Middle frontal gyrus (tissue), 1 donor: Measurements from ENCODE around the gene CHPF2.

Experiments used
- DNase-seq: peaks from one replicate; pipeline ENCODE4 v3.0.0-alpha.2; 2015; ENCODE audit warnings: low spot score; ENCODE audit errors: extremely low spot score

The CHPF2 gene

DNA sequence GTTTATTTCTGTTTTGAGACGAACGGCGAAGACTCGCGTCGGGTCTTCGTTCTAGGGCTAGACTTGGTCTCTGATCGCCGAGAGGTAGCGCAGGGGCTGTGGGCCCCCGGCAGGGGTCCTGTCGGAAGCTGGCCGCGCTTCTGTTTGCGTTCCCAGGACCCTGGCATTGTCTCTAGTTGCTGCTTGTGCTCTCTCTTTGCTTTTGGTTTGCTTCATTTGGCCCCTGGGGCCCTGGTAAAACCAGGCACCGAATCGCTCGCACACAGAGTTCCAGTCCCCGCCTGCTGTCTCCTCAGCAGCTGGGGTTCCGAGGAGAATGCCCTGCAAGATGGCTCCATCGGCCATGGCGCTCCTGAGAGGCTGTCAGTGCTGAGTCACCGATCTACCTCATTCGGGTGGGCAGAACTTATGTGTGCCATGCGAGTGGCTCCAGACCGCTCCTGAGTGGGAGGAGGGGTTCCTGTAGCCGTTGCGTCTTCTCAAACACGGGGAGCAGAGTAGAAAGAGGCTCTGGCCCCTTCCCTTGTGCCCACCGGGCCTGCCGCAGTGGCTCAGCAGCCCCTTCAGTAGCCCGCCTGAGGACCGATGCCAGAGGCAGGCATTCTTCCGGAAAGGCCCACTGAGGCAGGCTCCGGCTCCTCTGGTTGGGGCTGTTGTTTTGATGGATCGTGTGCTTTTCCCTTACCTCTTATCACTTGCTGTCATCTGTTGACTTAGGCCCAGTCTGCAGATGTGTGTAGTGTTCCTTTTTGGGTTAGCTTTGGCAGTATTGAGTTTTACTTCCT lies 826 bp downstream of the CHPF2 start:
- DNase-seq, result no peak

DNA sequence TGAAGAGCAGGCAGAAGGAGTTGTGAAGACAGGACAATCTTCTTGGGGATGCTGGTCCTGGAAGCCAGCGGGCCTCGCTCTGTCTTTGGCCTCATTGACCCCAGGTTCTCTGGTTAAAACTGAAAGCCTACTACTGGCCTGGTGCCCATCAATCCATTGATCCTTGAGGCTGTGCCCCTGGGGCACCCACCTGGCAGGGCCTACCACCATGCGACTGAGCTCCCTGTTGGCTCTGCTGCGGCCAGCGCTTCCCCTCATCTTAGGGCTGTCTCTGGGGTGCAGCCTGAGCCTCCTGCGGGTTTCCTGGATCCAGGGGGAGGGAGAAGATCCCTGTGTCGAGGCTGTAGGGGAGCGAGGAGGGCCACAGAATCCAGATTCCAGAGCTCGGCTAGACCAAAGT lies 1.5 kb downstream of the CHPF2 start:
- DNase-seq, result no peak

DNA sequence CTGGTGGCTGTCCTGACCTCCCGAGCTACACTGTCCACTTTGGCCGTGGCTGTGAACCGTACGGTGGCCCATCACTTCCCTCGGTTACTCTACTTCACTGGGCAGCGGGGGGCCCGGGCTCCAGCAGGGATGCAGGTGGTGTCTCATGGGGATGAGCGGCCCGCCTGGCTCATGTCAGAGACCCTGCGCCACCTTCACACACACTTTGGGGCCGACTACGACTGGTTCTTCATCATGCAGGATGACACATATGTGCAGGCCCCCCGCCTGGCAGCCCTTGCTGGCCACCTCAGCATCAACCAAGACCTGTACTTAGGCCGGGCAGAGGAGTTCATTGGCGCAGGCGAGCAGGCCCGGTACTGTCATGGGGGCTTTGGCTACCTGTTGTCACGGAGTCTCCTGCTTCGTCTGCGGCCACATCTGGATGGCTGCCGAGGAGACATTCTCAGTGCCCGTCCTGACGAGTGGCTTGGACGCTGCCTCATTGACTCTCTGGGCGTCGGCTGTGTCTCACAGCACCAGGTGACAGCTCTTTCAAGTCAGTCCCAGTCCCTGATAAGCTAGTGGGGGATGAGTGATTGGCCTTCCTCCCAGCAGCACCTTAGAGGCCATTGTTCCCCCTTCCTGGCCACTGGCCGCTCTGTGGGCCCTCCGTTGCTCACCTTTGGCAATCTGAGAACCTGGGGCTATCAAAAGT lies 3.0 kb downstream of the CHPF2 start:
- no peak for DNase-seq

DNA sequence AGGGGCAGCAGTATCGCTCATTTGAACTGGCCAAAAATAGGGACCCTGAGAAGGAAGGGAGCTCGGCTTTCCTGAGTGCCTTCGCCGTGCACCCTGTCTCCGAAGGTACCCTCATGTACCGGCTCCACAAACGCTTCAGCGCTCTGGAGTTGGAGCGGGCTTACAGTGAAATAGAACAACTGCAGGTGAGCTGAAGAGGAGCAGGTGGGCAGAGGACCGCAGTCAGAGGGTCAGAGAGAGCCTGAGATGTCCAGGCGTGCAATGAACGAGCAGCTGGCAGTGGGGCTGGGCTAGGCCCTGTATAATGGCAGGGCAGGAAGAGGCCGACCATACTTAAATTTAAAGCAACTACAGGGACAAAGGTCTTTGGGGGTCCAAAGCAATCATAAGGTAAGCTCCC lies 4.1 kb downstream of the CHPF2 start:
- no peak for DNase-seq

DNA sequence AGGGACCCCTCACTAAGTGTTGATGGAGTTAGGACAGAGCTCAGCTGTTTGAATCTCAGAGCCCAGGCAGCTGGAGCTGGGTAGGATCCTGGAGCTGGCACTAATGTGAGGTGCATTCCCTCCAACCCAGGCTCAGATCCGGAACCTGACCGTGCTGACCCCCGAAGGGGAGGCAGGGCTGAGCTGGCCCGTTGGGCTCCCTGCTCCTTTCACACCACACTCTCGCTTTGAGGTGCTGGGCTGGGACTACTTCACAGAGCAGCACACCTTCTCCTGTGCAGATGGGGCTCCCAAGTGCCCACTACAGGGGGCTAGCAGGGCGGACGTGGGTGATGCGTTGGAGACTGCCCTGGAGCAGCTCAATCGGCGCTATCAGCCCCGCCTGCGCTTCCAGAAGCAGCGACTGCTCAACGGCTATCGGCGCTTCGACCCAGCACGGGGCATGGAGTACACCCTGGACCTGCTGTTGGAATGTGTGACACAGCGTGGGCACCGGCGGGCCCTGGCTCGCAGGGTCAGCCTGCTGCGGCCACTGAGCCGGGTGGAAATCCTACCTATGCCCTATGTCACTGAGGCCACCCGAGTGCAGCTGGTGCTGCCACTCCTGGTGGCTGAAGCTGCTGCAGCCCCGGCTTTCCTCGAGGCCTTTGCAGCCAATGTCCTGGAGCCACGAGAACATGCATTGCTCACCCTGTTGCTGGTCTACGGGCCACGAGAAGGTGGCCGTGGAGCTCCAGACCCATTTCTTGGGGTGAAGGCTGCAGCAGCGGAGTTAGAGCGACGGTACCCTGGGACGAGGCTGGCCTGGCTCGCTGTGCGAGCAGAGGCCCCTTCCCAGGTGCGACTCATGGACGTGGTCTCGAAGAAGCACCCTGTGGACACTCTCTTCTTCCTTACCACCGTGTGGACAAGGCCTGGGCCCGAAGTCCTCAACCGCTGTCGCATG lies 5.2 kb downstream of the CHPF2 start:
- no peak for DNase-seq

DNA sequence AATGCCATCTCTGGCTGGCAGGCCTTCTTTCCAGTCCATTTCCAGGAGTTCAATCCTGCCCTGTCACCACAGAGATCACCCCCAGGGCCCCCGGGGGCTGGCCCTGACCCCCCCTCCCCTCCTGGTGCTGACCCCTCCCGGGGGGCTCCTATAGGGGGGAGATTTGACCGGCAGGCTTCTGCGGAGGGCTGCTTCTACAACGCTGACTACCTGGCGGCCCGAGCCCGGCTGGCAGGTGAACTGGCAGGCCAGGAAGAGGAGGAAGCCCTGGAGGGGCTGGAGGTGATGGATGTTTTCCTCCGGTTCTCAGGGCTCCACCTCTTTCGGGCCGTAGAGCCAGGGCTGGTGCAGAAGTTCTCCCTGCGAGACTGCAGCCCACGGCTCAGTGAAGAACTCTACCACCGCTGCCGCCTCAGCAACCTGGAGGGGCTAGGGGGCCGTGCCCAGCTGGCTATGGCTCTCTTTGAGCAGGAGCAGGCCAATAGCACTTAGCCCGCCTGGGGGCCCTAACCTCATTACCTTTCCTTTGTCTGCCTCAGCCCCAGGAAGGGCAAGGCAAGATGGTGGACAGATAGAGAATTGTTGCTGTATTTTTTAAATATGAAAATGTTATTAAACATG lies 6.0 kb downstream of the CHPF2 start:
- no peak for DNase-seq

DNA sequence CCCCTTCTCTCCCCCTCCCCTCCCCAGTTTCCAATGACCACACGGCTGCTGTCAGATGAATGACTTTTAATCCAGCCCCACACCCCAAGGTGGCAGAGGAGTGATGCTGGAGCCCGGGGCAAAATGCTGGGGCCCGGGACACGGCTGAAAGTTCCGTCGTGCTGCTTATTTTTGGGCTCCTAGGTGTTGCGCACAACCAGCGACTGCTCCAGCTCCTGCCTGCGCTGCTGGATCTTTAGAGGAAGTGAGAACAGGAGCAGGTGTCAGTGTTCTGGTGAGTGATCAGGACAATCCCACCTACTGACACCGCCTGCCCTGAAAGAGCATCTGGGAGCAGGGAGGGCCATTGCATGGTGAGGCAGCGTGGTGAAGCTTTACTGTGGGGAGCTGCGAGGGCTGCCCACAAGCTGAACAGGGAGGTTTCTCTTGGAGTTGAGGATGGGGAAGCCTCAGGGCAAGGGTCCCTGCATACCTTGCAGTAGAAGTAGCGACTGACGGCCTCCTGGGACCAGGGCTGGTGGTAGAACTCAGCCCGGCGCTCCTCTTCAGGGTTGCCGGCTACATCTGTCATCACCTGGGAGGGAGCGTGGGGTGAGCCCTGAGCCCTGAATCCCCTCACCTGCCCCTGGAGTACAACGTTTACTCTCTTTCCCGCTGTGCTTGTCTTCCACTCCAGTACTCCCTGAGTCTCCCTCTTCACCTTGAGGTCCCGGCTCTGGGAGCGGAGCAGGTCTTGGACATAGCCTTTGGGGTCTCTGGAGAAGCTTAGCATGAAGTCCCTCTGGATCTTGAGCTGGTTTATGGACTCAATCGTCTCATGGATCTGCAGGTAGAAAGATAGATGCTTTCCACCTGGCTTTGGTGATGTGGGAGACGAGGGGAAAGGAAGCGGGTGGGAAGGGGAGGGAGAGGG lies 6.9 kb downstream of the CHPF2 start:
- DNase-seq, result no peak

DNA sequence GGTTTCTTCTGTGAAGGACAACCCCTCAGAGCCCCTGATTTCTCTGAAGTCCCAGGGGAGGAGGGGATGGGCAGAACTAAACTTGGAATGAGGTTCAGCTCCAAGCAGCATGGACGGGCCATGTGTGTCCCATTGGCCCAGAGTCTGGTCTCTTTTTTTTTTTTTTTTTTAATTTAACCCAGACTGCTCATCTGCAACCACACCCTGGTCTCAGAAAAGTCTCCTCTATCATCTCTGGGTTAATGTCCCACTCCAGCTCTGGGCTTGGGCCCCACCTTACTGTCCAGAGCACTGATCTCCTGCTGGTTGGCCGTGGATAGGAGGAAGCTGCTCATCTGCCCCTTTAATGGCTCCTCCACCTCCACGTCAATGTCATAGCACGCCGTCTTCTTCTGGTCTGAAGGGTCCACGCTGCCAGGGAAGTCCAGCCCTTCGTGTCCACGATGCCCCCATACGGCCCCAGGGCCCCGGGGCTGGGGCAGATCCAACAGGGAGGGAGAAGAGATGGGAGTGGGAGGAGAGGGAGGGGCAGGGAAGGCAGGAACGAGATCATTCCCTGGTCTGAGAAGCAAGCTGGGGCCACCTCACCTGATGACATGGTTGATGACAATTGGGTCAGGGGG lies 7.7 kb downstream of the CHPF2 start:
- DNase-seq, result no peak

DNA sequence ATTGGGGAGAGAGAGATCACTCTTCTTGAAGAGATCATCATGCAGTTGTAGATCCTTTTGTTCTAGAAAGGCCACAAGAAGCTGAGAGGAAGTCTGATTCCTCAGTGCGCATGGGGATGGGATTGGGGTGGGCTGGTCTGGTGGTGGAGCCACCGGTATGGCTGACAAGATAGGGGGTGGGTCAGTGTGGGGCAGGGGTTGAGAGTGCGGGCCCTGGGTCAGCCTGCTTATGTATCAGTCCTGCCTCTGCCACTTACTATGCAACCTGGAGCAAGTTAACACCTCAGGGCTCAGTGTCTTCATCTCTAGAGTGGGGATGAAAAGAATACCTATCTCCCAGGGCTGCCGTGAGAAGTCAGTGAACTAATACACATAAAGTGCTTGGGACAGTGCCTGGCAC lies 8.3 kb downstream of the CHPF2 start:
- no peak for DNase-seq

DNA sequence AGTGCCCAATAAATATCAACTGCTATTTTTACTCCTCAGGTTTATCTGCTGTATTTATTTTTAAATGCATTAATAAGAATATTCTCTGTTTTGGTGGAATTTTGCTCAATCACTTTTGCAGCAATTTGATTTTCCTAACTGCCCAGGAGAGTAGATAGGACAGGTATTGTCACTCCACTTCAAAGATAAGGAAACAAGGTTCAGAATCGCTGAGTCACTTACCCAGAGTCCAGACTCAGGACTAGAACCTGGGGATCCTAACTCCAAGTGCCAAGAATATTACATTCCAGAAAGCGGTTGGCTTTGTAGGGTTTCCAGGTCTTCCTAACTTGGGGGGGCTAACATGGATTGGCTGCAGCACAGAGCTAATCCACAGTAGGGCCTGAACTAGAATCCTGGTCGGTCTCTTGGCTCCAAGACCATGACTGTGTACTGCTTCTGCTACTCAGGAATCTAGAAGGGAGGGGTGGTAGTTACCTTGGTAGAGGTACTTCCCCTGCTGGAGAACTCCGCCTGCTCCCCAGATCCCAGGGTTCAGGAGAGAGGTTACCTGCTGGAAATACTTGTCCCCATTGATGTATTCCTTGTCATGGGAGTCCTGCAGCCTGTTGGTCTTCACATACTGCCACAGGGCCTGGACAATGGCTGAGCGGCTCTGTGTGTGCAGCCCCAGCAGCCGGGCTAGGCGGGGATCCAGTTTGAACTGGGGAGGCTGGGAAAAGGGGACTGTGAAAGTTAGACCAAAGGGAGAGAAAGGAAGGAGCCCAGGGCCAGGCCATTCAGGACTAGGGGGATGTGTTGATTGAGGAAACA lies 8.9 kb downstream of the CHPF2 start:
- no peak for DNase-seq

DNA sequence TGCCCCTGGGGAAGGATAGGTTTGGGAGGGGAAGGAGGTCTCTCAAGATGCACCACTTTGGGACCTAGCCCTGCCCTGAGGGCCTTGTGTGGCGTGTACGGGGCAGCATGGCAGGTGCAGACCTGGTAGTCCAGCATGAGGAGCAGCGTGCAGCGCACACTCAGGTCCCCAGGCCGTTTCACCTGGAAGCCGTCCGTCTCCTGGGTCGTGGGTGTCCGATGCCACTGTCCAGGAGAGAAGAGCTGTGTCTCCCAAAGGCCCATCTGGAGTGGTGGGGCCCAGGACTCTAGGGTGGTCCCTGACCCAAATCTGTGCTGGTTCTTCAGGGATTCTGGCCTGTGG lies 9.4 kb downstream of the CHPF2 start:
- DNase-seq, result no peak

DNA sequence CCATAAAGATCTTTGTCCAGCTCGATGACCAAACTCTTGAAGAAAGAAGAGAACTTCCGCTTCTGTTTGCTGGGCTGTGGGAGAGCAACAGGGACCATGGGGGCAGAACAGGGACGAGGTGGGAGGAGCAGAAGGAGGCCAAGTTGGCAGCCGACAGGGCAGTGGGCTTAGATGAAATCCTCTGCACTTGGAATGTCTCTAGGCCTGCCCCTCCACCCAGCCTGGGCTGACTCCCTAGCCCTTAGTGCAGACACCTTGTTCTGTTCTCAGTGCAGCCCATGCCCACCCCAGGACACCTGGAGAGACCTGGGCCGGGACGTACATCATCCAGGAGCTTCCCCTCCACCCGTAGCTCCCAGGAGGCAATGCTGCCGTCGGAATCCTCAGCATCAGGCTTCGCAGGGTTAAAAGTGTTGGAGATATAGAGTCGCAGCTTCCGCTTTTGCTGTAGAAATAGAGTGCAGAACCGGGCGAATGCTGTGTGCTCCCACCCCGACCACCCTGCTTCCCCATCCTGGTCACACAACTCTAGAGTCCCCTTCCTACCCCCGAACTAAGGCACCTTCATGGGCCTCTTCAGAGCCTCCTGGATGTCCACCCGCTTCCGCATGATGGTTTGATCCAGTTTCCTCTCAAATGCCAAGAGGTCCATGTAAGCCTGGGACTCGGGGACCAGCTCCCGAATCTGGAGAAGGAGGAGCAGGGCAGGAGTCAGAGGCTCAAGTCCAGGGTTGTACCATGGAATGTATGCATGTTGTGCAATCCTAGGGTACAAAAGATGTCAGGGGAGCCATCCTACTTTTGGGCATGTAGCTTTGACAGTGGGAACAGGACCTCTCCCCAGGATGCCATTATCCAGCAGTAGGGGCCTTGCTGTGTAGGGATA lies 10.1 kb downstream of the CHPF2 start:
- DNase-seq, result no peak

DNA sequence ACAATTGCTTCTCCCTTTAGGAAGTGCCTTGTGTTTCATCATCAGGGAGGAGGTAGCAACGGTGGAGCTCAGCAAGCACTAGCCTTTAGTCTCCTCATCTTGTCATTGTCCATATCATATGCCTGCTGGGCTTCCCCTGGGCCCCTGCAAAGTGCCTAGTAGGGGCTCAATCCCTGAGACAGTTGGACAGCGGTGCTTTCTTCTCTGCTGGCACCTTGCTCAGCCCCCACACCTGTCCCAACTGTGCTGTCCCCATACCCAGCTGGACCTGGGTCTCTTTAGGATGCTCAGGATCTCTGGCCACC lies 10.7 kb downstream of the CHPF2 start:
- DNase-seq, result no peak

DNA sequence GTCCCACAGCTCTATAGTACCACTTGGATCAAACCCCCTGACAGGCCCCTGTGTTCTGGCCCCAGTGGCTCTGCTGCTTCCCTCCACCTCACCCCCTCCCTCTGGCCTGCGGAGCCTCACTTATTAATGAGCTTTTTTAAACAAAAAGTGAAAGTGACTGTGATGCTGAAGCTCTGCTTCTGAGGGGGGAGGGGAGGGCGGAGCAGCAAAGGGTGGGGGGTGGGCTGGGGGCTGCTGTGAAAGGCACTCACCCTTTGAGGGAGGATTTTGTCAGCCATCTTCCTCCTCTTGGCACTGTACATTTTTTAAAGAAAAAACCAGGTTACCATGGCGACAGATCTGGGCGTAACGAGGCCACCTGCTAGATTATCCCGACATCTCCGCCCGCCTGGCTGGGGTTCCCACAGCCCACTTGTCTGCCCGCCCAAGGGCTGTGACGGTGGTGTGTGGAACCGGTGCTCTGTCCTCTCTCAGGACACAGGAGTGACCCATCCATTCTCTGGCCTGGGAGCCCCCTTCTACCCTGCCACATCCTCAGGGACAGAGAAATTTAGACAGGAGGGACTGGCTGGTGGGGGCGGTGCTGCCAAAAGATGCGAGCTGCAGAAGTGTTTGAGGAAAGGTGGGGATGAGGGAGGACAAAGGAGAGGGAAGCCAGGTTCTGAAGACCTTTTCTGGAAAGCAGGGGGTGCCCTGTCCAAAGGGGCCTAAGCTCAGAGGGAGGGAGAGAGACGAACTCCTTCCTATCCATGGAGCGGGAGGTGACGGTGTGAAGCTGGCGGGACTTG lies 11.3 kb downstream of the CHPF2 start:
- DNase-seq, result no peak

DNA sequence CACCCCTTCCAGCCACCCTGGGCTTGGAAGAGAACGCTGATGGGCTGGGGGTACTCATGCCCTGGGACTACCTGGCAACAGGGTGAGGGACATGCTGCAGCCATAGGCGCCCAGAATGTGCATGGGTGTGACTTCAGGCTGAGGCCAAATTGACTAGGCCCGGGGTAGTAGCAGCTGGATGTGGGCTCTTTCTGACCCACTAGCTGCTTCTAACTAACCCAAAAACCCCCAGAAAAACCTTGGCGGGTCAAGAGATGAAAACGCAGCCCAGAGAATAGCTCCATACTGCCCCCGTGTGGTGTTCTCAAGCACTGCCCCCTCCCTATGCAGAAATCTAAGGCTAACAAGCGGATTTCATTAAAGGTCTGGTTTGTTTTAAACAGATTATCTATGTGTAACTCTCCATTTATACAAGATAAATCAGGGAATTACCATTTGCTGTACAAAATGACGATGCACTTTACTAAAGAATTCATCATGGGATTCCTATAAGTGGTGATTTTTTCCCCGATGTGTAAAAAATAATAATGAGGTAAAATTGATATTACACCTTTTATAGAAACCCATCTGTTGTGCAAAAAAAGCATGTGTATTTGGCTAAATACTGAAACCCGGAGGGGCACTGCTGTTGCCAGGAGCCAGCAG lies 12.0 kb downstream of the CHPF2 start:
- no peak for DNase-seq

DNA sequence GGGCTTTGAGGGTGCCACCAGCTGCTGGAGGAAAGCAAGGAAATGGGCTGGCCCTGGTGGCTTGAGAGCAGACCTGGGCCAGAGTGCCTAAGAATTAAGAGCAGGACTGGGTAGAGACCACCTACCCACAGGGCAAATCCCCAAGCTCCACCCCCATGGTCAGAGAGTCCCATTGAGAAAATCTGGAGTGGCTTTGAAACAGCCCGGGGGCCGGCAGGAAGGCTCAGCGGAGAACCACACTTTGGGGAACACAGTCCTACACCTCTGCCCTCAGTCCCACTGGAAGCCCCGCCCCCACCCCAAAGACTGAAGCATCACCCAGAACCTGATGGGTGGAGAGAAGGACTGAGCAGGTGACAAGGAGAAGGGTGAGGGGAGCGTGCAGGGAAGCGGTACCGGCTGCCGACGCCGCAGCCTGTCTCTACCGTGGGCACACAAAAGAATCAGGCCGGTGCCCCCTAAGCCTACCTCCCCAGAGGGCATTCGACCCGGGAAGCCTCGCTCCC lies 12.6 kb downstream of the CHPF2 start:
- DNase-seq, result no peak
